Naive thymus-derived CD8-positive, alpha-beta T cell (primary cell): ENCODE measurements around the gene DCC. TPM values are rescaled to one million over a fixed set of nuclear protein-coding genes. Genes with fewer than 3 reads are reported as not detected.
"Not testable (repeated sequence)": the region's sequence is repeated elsewhere in the genome, so short reads cannot be mapped to it uniquely, and the experiment has no call there.

Source experiments
- ATAC-seq, 2 donors: fragments of 150-1000 bp; cut with Tn5 transposase in 1 of 2; sonication (Bioruptor Pico), chemical (Tn5 transposase) in 1 of 2; 1 replicate in 1 of 2; 2 replicates in 1 of 2; pipeline ENCODE4 v1.10.0; 2021; ENCODE audit warnings: mild to moderate bottlenecking in 2 of 2, moderate library complexity in 2 of 2
- POLR2A ChIA-PET: fragments of 350-600 bp; sonication (Branson Sonifier 250); formaldehyde crosslinking; loops from one replicate; lab custom pipeline; 2021; ENCODE audit warnings: antibody characterized with exemption; lab: Charles Lee
- DNase-seq, 10 donors: peaks; one replicate each; pipeline versions ENCODE4 v3.0.0 to v3.0.0-alpha.2; 2020 to 2022
- H3K27ac Mint-ChIP-seq, 10 donors: one replicate each; pipeline ENCODE4 v1.8.0; 2020 to 2022; ENCODE audit warnings: mild to moderate bottlenecking in 10 of 10, mixed read lengths in 10 of 10, moderate library complexity in 4 of 10, inconsistent platforms in 1 of 10
- H3K27me3 Mint-ChIP-seq, 5 donors: one replicate each; pipeline ENCODE4 v1.8.0; 2021 to 2022; ENCODE audit warnings: mixed read lengths in 5 of 5
- H3K36me3 Mint-ChIP-seq, 3 donors: one replicate each; pipeline ENCODE4 v1.8.0; 2020 to 2022; ENCODE audit warnings: mixed read lengths in 3 of 3, mild to moderate bottlenecking in 2 of 3, inconsistent platforms in 1 of 3
- H3K4me1 Mint-ChIP-seq, 4 donors: one replicate each; pipeline ENCODE4 v1.8.0; 2021 to 2022; ENCODE audit warnings: mixed read lengths in 4 of 4
- H3K4me3 Mint-ChIP-seq, 10 donors: one replicate each; pipeline ENCODE4 v1.8.0; 2020 to 2022; ENCODE audit warnings: mild to moderate bottlenecking in 10 of 10, mixed read lengths in 10 of 10, moderate library complexity in 6 of 10, inconsistent platforms in 1 of 10
- H3K9me3 Mint-ChIP-seq, 9 donors: one replicate each; pipeline ENCODE4 v1.8.0; 2020 to 2022; ENCODE audit warnings: mixed read lengths in 9 of 9, mild to moderate bottlenecking in 3 of 9, inconsistent platforms in 1 of 9, moderate library complexity in 1 of 9
- polyA plus RNA-seq, 3 donors: library from polyadenylated mRNA; unstranded; fragments of 300-500 nt; fragmentation: Illumina TruSeq; gene quantifications; one replicate each; pipeline ENCODE4 v1.2.3, GENCODE V29; 2021
- total RNA-seq, 8 experiments: library from RNA in 2 of 8; stranded (reverse) in 2 of 8; gene quantifications; one replicate each; pipeline ENCODE4 v1.2.3 and lab custom pipeline; 2021 to 2026

Gene DCC
- total and polyA plus RNA-seq, 5 experiments from 2014 or later, result not detected

DNA sequence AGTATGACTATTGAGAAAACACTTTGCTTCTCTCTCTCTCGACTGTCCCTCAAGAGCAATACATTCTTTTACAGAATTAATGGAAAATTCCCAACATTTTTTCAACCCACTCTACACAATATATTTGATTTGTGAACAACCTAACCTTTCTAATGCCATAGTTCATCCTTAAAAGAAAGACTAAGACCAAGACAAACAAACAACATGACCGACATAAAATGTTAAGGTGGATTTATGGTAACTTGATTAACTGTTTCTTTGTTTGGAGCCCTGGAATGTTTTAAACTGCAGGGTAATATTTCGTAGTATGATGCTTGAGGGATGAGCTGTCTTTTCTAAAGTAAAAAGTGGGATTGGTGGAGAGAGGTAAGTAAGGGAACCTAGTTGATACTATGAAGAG lies 1146.3 kb downstream of the DCC start:
- no peak for DNase-seq
- POLR2A ChIA-PET, result no interaction called here
- Mint-ChIP-seq H3K9me3 (peaks cover 0 to 5% (median 2%) of the 10 kb centered on the region in 9 donors), H3K27me3 (no peaks in the 10 kb centered on the region), H3K27ac (no peak overlapping the region), H3K36me3 (no peaks in the 10 kb centered on the region), H3K4me1 (no peaks in the 10 kb centered on the region), H3K4me3 (no peak overlapping the region)
- no peak for ATAC-seq

DNA sequence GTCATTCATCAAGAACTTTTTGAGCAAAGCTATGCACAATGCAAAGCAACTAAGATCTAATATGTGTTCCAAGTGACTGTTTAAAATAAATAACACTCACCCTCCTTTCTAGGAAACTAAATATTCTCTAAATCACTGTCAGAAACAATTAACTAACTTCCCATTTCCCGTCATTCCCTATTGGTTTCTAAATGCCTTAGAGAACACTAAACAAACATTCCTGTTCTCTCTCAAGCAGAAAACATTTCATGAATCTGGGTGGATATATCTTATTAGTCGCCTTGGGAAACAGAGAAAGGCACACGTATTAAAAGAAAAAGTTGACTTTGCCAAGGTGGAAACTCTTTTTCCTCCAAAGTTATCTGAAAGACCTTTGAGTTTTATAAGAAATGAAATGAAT lies 1149.3 kb downstream of the DCC start:
- DNase-seq, result no peak
- no peaks in the 10 kb centered on the region for H3K4me1 Mint-ChIP-seq
- POLR2A ChIA-PET, result no interaction called here
- no peak for ATAC-seq
- no peak overlapping the region for H3K27ac Mint-ChIP-seq
- peaks cover 0 to 19% (median 13%) of the 10 kb centered on the region in 9 donors for H3K9me3 Mint-ChIP-seq
- H3K4me3 Mint-ChIP-seq, result no peak overlapping the region
- H3K27me3 Mint-ChIP-seq, result no peaks in the 10 kb centered on the region
- H3K36me3 Mint-ChIP-seq, result no peaks in the 10 kb centered on the region

DNA sequence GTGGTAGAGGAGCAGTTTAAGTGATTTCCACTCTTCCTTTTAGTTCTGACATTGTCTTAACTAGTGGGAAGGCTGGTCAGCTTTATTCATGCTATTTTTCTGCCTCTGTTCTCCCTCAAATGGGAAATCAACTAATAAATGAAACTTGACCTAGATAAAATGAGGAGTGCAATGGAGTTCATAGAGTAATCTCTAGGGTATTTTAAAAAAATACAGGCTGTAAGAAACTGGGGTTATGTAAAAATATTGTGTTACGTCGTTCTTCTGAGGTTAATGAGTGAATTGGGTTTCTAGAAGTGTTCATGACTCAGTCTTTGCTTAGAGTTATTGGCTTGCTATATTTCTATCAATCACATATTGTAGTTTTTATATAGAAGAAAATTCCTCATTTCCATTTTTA lies 1150.0 kb downstream of the DCC start:
- Mint-ChIP-seq H3K9me3 (peaks cover 0 to 22% (median 13%) of the 10 kb centered on the region in 9 donors), H3K27ac (no peak overlapping the region), H3K27me3 (no peaks in the 10 kb centered on the region), H3K4me1 (no peaks in the 10 kb centered on the region), H3K36me3 (no peaks in the 10 kb centered on the region), H3K4me3 (no peak overlapping the region)
- POLR2A ChIA-PET, result no interaction called here
- ATAC-seq, result no peak
- DNase-seq, result no peak

DNA sequence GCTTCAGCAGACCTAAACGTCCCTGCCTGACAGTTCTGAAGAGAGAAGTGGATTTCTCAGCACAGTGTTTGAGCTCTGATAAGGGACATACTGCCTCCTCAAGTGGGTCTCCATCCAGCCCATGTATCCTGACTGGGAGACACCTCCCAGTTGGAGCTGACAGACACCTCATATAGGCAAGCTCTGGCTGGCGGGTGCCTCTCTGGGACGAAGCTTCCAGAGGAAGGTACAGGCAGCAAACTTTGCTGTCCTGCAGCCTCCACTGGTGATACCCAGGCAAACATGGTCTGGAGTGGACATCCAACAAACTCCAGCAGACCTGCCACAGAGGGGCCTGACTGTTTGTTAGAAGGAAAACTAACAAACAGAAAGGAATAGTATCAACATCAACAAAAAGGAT lies 1156.0 kb downstream of the DCC start:
- Mint-ChIP-seq H3K4me3 (no peak overlapping the region), H3K4me1 (no peaks in the 10 kb centered on the region), H3K27me3 (no peaks in the 10 kb centered on the region), H3K36me3 (no peaks in the 10 kb centered on the region), H3K27ac (no peak overlapping the region), H3K9me3 (peaks cover 0 to 22% (median 13%) of the 10 kb centered on the region in 9 donors)
- POLR2A ChIA-PET, result no interaction called here
- DNase-seq, result no peak
- no peak for ATAC-seq

- Mint-ChIP-seq H3K27me3 (peaks cover 0 to 1% (median 0%) of the 10 kb centered on the region in 5 donors), H3K27ac (no peak overlapping the region), H3K4me3 (no peak overlapping the region), H3K9me3 (peaks cover 0 to 4% (median 0%) of the 10 kb centered on the region in 9 donors), H3K36me3 (no peaks in the 10 kb centered on the region), H3K4me1 (no peaks in the 10 kb centered on the region)
- DNase-seq, result no peak
- no peak for ATAC-seq
- POLR2A ChIA-PET, result no interaction called here
Measured at GRCh38 chr18:53503914-53504441, 1164.0 kb downstream of the DCC start.

DNA sequence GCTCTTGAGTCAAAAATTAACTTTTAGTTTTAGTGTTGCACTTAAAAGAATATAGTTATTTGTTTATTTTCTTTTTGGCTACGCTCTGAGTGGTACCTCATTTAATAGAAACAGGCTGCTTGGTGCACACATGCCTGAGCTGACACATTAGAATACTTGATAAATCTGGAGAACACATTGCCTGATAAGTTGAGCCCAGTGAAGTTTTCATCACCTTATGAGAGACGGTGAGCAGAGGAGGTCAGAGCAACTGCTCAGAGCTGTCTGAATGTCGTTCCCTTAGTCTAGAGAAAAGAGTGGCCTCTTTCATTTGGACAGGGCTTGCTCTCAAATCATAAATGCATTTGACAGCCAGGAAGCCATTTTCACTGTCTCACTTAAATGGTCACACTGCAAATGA lies 1168.5 kb downstream of the DCC start:
- peaks cover 0 to 7% (median 0%) of the 10 kb centered on the region in 9 donors for H3K9me3 Mint-ChIP-seq
- ATAC-seq (no peak), DNase-seq (no peak)
- POLR2A ChIA-PET, result no interaction called here
- no peaks in the 10 kb centered on the region for H3K36me3 Mint-ChIP-seq
- no peak overlapping the region for H3K27ac Mint-ChIP-seq
- H3K4me3 Mint-ChIP-seq, result no peak overlapping the region
- peaks cover 0 to 1% (median 0%) of the 10 kb centered on the region in 5 donors for H3K27me3 Mint-ChIP-seq
- no peaks in the 10 kb centered on the region for H3K4me1 Mint-ChIP-seq

GRCh38 chr18:53509886-53510285 lies 1169.9 kb downstream of the DCC start:
- no peaks in the 10 kb centered on the region for H3K36me3 Mint-ChIP-seq
- no peak for DNase-seq
- H3K4me3 Mint-ChIP-seq, result no peak overlapping the region
- POLR2A ChIA-PET, result no interaction called here
- H3K27ac Mint-ChIP-seq, result no peak overlapping the region
- peaks cover 0 to 9% (median 0%) of the 10 kb centered on the region in 9 donors for H3K9me3 Mint-ChIP-seq
- H3K4me1 Mint-ChIP-seq, result no peaks in the 10 kb centered on the region
- no peak for ATAC-seq
- peaks cover 0 to 1% (median 0%) of the 10 kb centered on the region in 5 donors for H3K27me3 Mint-ChIP-seq

DNA sequence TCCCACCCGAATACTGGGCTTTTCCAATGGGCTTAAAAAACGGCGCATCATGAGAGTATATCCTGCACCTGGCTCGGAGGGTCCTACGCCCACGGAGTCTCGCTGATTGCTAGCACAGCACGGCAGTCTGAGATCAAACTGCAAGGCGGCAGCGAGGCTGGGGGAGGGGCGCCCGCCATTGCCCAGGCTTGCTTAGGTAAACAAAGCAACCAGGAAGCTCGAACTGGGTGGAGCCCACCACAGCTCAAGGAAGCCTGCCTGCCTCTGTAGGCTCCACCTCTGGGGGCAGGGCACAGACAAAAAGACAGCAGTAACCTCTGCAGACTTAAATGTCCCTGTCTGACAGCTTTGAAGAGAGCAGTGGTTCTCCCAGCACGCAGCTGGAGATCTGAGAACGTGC lies 1171.7 kb downstream of the DCC start:
- ATAC-seq, H3K27ac Mint-ChIP-seq, H3K9me3 Mint-ChIP-seq, H3K36me3 Mint-ChIP-seq, H3K27me3 Mint-ChIP-seq, H3K4me1 Mint-ChIP-seq, POLR2A ChIA-PET, H3K4me3 Mint-ChIP-seq, DNase-seq: not testable (repeated sequence)

DNA sequence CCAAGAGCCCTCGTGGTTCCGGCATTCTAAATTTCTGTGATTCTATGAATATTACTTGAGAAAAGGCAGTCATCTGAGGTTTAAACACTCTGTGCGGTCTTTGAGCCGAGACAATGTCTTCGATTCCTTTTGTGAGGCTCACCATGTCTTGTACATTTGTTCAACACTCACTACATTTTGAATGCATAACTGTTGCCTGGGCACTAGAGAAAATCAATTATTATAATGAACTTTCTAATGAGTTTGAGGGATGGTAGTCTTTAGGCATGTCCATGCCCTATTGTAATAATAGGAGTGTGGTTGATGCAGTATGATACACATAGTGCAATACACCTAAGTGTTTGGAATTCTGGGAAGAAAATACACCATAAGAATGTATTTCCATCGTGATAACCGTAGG lies 1181.1 kb downstream of the DCC start:
- POLR2A ChIA-PET, result no interaction called here
- Mint-ChIP-seq H3K4me3 (no peak overlapping the region), H3K27ac (no peak overlapping the region), H3K9me3 (peaks cover 0 to 15% (median 4%) of the 10 kb centered on the region in 9 donors), H3K4me1 (no peaks in the 10 kb centered on the region), H3K36me3 (no peaks in the 10 kb centered on the region), H3K27me3 (no peaks in the 10 kb centered on the region)
- ATAC-seq (no peak), DNase-seq (no peak)

DNA sequence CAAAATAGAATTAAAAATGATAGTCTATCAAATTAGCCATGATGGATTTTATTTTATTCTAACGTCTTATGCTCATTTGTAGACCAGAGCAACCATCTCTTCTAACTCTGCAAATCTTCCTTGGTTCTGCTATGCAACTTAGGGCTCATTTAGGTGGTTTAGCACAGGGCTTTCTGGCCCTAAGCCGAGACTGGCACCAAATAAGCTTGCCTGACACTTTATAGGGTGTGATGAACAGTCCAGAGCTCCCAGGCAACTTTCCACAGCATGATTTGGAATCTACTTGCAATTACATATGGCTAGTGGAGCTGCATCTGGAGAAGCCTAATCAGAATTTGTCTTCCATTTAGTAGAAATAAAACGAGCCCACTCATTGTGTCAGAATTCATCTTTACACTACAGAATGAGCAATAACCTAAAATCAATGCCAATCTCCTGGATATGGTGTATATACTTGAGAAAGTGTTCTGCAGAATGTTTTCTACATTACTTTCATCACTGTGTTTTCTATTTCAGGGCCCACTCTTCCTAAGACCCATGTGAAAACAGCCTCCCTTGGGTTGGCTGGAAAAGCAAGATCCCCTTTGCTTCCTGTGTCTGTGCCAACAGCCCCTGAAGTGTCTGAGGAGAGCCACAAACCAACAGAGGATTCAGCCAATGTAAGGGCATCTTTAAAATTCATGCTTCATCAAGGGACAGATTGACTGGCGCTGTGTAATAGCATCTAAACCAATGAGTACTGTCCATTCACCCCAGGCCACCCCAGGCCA lies 1186.3 kb downstream of the DCC start:
- H3K4me1 Mint-ChIP-seq, result no peaks in the 10 kb centered on the region
- no peak overlapping the region for H3K27ac Mint-ChIP-seq
- POLR2A ChIA-PET, result no interaction called here
- no peak overlapping the region for H3K4me3 Mint-ChIP-seq
- H3K27me3 Mint-ChIP-seq, result no peaks in the 10 kb centered on the region
- ATAC-seq (no peak), DNase-seq (no peak)
- peaks cover 0 to 12% (median 0%) of the 10 kb centered on the region in 9 donors for H3K9me3 Mint-ChIP-seq
- H3K36me3 Mint-ChIP-seq, result no peaks in the 10 kb centered on the region

DNA sequence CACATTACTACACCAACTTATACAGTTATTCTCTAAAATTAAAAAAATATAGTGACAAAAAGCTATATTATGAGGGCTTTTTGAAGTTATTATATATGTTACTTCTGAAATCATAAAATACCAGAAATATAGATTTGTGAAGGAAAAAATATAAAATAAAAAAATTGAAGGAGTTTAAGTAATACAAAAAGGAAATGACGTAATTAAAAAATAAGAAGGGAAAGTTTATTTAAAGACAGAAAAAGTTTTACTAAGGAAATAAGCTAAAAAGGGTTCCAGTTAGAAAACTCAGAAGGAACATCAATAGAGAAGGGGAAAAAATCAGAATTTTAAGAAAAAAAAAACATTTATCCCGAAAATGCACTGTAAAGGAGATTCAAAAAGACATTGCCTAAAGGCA lies 1187.4 kb downstream of the DCC start:
- no peak for ATAC-seq

DNA sequence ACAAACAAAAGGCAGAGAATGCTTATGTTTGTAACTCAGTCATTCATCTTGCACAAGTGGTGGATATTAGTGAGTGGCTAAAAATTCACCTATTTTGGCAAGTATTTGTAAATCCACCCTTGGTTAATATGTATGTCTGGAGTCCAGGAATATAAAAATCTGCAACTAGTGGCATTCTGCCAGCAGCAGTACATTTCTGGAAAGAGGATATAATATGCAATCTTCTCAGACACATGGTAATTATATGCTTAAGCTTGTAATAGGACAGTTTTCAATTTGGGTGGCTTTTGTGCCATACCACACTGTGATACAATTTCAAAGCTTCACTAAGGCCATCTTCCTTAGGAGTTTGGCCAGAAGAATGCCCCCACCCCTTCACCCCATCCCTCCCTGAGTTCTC lies 1191.2 kb downstream of the DCC start:
- Mint-ChIP-seq H3K4me3 (no peak overlapping the region), H3K27ac (no peak overlapping the region), H3K4me1 (no peaks in the 10 kb centered on the region), H3K36me3 (no peaks in the 10 kb centered on the region), H3K27me3 (no peaks in the 10 kb centered on the region), H3K9me3 (peaks cover 0 to 11% (median 3%) of the 10 kb centered on the region in 9 donors)
- DNase-seq (no peak), ATAC-seq (no peak)
- POLR2A ChIA-PET, result no interaction called here

More for the DNA sequence above, 1187.4 kb downstream of the DCC start:
- H3K4me1 Mint-ChIP-seq, result no peaks in the 10 kb centered on the region
- peaks cover 0 to 12% (median 0%) of the 10 kb centered on the region in 9 donors for H3K9me3 Mint-ChIP-seq
- H3K4me3 Mint-ChIP-seq, result no peak overlapping the region
- H3K36me3 Mint-ChIP-seq, result no peaks in the 10 kb centered on the region
- POLR2A ChIA-PET, result no interaction called here
- no peaks in the 10 kb centered on the region for H3K27me3 Mint-ChIP-seq
- H3K27ac Mint-ChIP-seq, result no peak overlapping the region
- DNase-seq, result no peak

DNA sequence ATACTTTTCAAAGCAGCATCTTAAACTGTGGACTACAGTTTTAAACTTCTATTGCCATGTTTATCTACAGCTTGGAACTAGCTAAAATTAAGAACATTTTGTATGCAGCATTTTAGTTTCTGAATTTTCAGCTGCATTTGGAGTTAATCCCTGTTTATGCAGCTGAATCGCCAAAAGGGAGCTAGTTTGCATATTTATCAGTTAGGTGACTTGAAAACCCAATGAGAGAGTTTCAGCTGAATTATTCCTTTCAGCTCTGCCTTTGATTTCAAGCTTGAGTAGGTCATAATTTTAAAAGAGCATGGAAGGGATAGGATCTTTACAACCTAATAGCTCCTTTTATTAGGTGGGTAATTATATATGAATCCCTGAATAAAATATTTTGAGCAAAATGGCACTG lies 1191.9 kb downstream of the DCC start:
- no peak for ATAC-seq
- Mint-ChIP-seq H3K27me3 (no peaks in the 10 kb centered on the region), H3K27ac (no peak overlapping the region), H3K4me3 (no peak overlapping the region), H3K9me3 (peaks cover 0 to 11% (median 2%) of the 10 kb centered on the region in 9 donors), H3K36me3 (no peaks in the 10 kb centered on the region), H3K4me1 (no peaks in the 10 kb centered on the region)
- no peak for DNase-seq
- POLR2A ChIA-PET, result no interaction called here

DNA sequence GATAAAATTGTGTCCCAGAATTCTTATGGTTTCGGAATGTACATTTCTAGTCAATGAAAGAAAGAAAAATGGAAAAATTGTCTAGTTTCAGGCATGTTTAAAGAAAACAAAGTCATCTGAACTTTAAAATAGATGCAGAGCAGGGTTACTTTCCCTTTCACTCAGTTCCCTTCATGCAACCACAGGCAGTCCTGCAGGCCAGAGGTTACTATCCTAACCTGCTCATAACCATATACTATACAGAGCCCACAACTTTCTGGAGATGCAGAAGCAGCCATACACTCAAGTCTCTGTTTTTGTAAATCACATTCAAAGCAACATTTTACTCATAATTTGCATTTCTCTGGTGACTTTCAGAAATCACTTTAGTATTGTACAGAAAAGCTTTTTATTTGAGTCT lies 1194.2 kb downstream of the DCC start:
- Mint-ChIP-seq H3K27me3 (no peaks in the 10 kb centered on the region), H3K36me3 (no peaks in the 10 kb centered on the region), H3K9me3 (peaks cover 0 to 11% (median 2%) of the 10 kb centered on the region in 9 donors), H3K4me3 (no peak overlapping the region), H3K27ac (no peak overlapping the region), H3K4me1 (no peaks in the 10 kb centered on the region)
- no peak for ATAC-seq
- POLR2A ChIA-PET, result no interaction called here
- no peak for DNase-seq
